GM12872 (cell line): ENCODE measurements around the gene DPP4.

Experiments used
- CTCF ChIP-seq: IDR thresholded peaks from 3 replicates; pipeline ENCODE4 v1.5.1; 2011; ENCODE audit warnings: low read depth, mild to moderate bottlenecking, low read length, moderate library complexity; ENCODE audit not compliant: insufficient read depth

DPP4 gene

GRCh38 chr2:162072181-162072702 lies 1.8 kb downstream of the DPP4 start:
- no peak for TF ChIP-seq CTCF

- TF ChIP-seq CTCF: no peak
These were observed 3.0 kb downstream of the DPP4 start for GRCh38 chr2:162071001-162071400.

- no peak for TF ChIP-seq CTCF
These were observed 3.6 kb downstream of the DPP4 start for GRCh38 chr2:162070228-162070936.

GRCh38 chr2:162069267-162069903 lies 4.6 kb downstream of the DPP4 start:
- TF ChIP-seq CTCF: no peak

GRCh38 chr2:162067596-162067995 lies 6.4 kb downstream of the DPP4 start:
- TF ChIP-seq CTCF: no peak

GRCh38 chr2:162065767-162066166 lies 8.2 kb downstream of the DPP4 start:
- no peak for TF ChIP-seq CTCF

- TF ChIP-seq CTCF: no peak
These were observed 10.1 kb downstream of the DPP4 start for GRCh38 chr2:162063899-162064298.
